ENCODE data around the gene ARAP2.

The ARAP2 gene

GRCh38 chr4:36178484-36178883 is 65.8 kb downstream of the ARAP2 start:
- FAIRE-seq, result no peak

DNA sequence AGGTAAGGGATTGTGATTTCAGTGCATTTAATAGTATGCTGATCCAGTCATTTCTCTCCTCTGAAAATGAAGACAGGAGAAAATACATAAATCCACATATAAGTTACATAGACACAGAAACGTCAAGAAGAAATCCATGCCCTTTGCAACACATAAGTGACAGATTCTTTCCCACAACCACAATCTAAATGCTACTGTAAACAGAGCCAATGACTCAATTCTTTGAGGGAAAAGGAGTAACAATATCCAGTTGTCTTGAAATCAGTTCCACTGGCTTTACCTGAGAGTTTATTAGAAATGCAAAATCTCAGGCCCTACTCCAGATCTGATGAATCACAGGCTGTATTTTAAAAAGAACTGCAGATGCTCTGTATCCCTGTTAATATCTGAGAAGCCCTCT is 66.4 kb downstream of the ARAP2 start:
- FAIRE-seq, result no peak

DNA sequence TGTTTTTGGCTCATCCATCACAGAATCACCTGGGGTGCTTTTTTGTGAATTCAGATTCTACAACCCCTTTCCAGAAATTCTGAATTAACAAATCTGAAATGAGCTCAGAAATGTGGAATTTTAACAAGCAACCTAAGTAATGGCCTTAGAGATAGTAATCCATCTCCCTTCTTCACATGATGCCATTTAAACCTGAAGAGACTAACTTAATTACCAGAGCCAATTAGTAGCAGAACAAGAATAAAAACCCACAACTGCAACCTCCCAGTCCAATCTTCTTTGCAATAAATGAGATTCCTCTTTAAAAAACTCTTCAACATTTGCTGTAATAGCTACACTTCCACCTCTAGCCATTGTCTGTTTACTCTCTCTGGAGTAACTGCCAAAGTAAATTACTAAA is 69.7 kb downstream of the ARAP2 start:
- FAIRE-seq, result no peak

DNA sequence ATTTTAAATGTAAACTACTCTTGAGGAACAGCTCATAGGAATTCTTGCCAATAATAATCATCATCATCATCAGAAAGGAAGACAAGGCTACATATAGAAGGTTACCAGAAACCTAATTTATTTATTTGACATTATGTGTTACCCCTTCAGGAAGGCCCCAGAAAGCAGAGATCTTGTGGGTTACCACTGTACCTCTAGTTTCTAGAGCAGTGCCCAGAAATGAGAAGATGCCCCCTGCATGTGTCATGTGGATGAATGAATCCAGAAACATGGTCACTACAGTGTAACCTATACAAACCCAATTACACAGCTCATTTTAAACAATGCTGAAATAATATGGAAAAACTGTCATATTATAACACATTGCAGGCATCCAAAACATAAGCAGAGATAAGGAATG is 70.4 kb downstream of the ARAP2 start:
- FAIRE-seq, result no peak

DNA sequence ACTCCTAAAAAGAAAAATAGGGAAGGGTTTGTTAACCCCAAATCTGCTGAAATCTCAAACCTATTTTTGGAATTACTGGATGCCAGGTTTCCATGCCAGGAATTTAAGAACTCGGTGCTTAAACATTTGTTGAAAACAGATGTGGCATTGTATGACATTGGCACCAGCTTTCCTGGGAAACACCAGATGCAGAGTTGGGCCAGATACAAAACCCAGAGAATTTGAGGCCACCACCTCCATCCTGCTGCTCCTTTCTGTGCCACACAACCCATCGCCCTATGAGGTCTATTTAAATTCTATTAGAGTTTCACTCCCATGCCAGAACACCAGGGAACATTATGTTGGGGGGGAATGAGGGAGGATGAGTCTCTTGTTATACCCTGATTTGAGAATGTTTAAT is 71.7 kb downstream of the ARAP2 start:
- no peak for FAIRE-seq

- no peak for FAIRE-seq
Observed at GRCh38 chr4:36168127-36168878, 76.0 kb downstream of the ARAP2 start.

DNA sequence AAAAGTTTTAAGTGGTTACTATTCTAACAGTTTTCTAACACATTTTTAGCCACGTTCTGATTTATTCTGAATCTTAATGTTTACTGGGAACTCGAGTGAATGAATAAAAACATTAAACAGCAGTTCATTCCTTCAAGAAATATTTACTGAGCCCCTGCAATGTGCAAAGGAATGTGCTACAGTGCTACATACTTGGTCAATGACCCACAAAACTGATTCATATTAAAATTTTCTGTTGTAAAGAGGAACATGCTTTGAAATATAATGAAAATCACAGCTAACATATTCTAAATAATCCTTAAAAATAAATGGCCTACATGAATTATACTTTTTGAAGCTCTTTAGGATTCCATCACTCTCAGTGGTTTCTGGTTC is 78.7 kb downstream of the ARAP2 start:
- FAIRE-seq, result no peak

GRCh38 chr4:36164900-36165630 is 79.2 kb downstream of the ARAP2 start:
- FAIRE-seq, result no peak

- FAIRE-seq, result no peak
Observed at GRCh38 chr4:36163198-36163597, 81.1 kb downstream of the ARAP2 start.

GRCh38 chr4:36159208-36159607 is 85.1 kb downstream of the ARAP2 start:
- no peak for FAIRE-seq

DNA sequence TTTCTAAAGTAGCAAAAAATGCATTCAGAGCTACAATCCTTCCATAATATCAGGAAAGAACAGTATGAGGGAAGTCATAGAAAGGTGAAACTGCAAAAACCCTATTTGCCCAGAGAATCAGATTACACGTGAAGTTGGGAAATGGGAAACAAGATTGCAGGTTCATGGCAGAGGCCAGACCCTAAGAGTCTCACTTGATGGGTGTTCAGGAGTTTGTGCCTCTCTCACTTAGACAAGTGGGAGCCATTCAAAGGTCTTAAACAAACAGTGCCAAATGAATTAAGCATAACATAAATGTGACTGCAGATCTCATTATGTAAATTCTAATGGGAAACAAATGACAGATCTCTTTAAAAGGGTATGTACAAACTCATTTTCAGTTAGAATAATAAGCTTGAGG is 91.6 kb downstream of the ARAP2 start:
- FAIRE-seq, result no peak

DNA sequence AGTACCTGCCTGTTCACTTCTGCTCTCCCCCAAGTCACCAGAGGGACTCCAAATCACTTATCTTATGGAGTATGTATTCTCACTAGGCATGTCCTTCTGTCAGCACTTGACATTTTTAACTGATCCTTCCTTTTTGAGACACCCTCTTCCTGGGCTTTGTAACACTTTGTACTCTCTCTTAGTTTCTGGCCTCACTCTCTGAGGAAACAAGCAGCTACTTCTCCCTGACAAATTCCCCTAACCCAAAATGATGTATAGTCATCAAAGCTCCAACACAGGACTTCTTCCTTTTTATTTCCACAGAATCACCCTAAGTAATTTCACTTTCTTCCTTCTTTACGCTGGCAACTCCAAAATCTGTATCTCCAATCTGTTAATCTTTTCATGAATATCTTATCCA is 101.8 kb downstream of the ARAP2 start:
- no peak for FAIRE-seq

DNA sequence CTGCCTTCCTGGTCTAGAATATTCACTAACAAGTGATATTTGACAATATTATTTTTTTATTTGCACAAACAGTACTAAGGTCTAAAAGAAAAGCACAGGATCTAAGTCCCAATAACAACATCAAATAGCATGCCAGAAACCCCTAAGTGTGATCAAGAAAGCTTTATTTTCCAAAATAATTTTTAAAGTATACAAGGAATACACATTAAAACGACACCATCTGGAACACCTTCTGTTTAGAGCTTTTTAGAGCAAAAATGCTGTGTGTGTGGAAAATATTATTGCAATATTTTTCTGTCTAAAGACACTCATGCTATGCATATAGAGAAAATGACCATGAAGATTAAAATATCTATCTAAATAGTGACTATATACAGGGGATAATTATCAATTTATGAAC is 103.1 kb downstream of the ARAP2 start:
- FAIRE-seq, result no peak

DNA sequence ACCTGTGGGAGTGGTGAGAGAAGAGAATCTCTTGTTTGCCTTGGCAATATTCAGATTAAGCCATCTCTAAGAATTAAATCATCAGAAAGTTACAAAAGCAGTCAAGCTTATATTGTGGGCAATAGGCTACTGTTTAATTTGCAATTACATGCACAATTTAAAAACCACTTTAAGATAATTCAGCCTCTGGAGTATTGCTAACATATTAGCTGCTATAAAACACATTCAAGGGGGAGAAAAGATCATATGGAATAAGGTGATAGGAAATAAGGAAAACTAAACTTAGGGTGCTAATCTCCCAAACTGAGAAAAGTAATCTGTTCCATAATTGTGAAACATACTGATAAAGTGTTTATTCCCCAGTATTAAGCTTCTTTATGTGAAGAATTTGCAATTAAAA is 103.9 kb downstream of the ARAP2 start:
- no peak for FAIRE-seq

- no peak for FAIRE-seq
Observed at GRCh38 chr4:36138220-36138619, 106.1 kb downstream of the ARAP2 start.

GRCh38 chr4:36137336-36137735 is 107.0 kb downstream of the ARAP2 start:
- no peak for FAIRE-seq

DNA sequence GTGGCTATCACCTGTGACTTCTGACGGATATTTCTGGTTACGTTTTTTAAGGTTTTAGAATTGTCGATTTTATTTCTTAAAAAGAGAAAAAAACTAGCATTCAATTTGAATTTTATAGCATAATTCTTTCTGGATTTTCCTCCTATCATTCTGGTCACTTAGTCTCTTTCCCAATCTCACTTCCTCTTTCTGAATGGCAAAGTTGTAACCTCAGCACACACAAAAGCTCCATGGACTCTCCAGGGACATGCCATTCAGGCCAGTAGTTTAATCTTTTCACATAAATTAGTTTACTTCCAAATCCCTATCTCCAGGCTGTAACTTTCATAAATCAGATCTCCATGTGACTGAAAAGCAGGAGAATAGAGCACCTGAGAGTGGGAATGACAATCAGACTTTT is 110.7 kb downstream of the ARAP2 start:
- FAIRE-seq, result no peak

GRCh38 chr4:36133086-36133485 is 111.2 kb downstream of the ARAP2 start:
- FAIRE-seq, result no peak

DNA sequence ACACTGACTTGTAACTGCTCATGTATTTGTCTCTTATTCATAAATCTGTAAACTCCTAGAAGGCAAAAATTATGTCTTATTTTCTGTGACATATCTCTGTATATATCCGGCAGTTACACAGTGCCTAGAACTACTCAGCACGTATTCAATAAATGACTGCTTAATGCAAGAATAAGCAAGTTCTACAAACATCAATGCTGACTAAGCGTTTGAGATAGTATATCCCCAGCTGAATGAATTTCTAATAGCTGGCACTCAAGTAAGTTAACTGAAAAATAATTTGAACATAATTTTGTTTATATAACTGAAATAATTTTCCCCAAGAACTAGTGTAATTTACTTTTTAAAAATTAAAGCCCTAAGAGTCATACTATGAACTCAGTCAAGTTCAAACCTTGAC is 113.7 kb downstream of the ARAP2 start:
- no peak for FAIRE-seq

GRCh38 chr4:36128689-36129088 is 115.6 kb downstream of the ARAP2 start:
- no peak for FAIRE-seq

- FAIRE-seq, result no peak
Observed at GRCh38 chr4:36123906-36124305, 120.4 kb downstream of the ARAP2 start.

GRCh38 chr4:36115312-36115711 is 129.0 kb downstream of the ARAP2 start:
- FAIRE-seq, result no peak

DNA sequence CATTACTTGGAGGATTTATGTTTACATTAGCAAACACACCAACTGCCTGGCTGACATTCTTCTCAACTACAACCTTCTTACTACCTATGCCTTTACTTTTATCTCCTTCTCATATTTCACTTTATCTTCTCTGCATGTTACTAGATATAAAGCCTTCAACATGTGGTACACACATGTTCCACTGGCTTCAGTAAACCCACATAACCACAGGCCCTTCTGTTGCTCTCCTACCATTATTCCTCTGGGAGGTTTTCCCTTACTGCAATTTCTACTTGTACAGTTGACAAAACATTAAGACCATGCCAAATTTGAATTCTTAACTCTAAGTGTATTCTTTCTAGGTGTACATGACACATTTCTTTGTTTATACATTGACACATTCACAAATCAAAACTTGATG is 133.1 kb downstream of the ARAP2 start:
- FAIRE-seq, result no peak

DNA sequence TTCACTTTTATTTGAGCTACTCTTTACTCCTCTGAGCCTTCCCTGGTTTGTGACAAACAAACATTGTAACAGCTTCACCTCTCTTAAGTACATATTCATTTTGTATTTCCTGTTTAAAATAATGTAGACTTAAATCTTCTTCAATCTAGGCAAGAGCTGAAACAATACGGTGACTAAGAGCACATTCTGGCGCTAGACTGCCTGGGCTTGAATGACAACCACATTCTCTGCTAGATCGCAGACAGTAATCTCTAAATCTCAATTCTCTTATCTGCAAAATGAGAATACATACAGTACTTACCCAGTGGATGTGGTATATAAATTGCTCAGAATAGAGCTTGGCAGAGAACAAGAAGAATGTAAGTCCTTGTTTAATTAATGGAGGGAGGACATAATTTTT is 144.8 kb downstream of the ARAP2 start:
- FAIRE-seq, result no peak

DNA sequence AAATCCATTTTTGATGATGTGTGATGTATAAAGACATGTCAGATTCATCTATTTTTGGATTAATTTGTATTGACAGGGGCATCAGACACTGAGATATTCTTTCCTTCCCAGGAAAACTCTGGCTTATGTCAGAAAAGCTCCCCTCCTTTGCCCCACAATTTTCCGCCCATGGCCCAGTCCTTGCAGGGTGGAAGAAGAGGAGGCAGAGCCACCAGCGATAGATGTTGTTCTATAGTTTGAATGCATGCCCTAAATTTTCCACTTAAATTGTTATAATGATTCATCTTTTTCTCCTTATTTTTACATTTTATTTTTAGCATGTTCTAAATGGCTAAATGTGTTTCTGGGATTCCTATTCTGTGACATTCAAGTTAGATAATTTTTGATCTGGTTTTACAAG is 149.3 kb downstream of the ARAP2 start:
- no peak for FAIRE-seq

Measured in G401.6 (cell line).